ENCODE results near the gene SLC38A8. TPM values are rescaled to one million over a fixed set of nuclear protein-coding genes. Genes with fewer than 3 reads are reported as not detected.

SLC38A8 gene
- total RNA-seq, 1 experiment from 2014 or later, result 0.35 TPM

DNA sequence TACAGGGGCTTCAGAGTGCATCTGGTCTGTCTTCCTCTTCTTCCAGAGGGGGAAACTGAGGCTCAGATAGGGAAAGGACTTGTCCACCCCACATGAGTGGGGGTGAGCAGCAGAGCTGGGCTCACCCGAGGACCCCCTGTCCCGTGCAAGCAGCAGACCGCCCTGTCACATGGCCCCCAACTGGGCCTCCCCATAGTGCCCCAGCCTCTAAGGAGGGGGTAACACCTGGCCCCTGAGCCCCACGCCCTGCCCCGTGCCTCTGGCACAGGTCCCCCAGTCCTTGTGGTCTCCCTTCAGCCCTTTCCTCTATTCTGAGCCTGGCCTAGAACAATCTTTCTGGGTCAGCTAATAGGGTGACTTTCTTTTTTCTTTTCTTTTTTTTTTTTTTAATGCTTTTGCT is 81.0 kb downstream of the SLC38A8 start:
- H3K14ac ChIP-seq (ENCODE audit: insufficient read depth, low read length), result no peak overlapping the region
- H3K9me3 Mint-ChIP-seq, result no peaks in the 10 kb centered on the region

More for the DNA sequence above, 81.0 kb downstream of the SLC38A8 start:
- TF ChIP-seq, protein P1, sequence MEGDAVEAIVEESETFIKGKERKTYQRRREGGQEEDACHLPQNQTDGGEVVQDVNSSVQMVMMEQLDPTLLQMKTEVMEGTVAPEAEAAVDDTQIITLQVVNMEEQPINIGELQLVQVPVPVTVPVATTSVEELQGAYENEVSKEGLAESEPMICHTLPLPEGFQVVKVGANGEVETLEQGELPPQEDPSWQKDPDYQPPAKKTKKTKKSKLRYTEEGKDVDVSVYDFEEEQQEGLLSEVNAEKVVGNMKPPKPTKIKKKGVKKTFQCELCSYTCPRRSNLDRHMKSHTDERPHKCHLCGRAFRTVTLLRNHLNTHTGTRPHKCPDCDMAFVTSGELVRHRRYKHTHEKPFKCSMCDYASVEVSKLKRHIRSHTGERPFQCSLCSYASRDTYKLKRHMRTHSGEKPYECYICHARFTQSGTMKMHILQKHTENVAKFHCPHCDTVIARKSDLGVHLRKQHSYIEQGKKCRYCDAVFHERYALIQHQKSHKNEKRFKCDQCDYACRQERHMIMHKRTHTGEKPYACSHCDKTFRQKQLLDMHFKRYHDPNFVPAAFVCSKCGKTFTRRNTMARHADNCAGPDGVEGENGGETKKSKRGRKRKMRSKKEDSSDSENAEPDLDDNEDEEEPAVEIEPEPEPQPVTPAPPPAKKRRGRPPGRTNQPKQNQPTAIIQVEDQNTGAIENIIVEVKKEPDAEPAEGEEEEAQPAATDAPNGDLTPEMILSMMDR (conservative IDR thresholded peaks at IDR 0.05), result no peak
- no peak overlapping the region for H2BK120ac ChIP-seq (ENCODE audit: low read depth, low read length, poor library complexity, severe bottlenecking)
- no peak overlapping the region for H2BK15ac ChIP-seq (ENCODE audit: low read depth, low read length)
- no peak overlapping the region for H4K5ac ChIP-seq (ENCODE audit: insufficient read length, low read depth, low read length)
- Mint-ChIP-seq H3K27me3 (ENCODE audit: low read depth) (no peaks in the 10 kb centered on the region), H3K4me3 (no peak overlapping the region), H3K36me3 (ENCODE audit: insufficient read depth in 1 of 3, low read depth in 3 of 3) (peaks cover 0 to 2% (median 0%) of the 10 kb centered on the region in 3 experiments; a peak in 1 of 7 replicates), H3K4me1 (peaks cover 3 to 4% of the 10 kb centered on the region in 2 experiments; a peak in 2 of 4 replicates), H3K27ac (no peak overlapping the region)
- no peak overlapping the region for H4K91ac ChIP-seq (ENCODE audit: insufficient read length, low read depth, low read length)
- no peak overlapping the region for H2AK5ac ChIP-seq (ENCODE audit: insufficient read length, low read length)
- DNase-seq, result no peak
- no peak overlapping the region for H3K18ac ChIP-seq (ENCODE audit: insufficient read length, low read depth, low read length)
- no peak overlapping the region for H3K23ac ChIP-seq (ENCODE audit: insufficient read length, low read depth, low read length)
- no peak overlapping the region for H2BK12ac ChIP-seq (ENCODE audit: insufficient read length, low read depth, low read length)
- no peaks in the 10 kb centered on the region for H4K20me1 ChIP-seq (ENCODE audit: control insufficient read depth, insufficient read depth, insufficient read length)
- no peak overlapping the region for H3K9ac ChIP-seq (ENCODE audit: extremely low read depth, insufficient read length, low read length)
- H4K8ac ChIP-seq (replicated peaks; ENCODE audit: insufficient read length, low read depth, low read length), result no peak overlapping the region
- no peak overlapping the region for H3K27ac ChIP-seq (ENCODE audit: insufficient read length, low read depth, low read length)
- no peaks in the 10 kb centered on the region for H3K23me2 ChIP-seq (ENCODE audit: insufficient read length, low read depth, low read length, poor library complexity, severe bottlenecking)
- no peak overlapping the region for H2BK5ac ChIP-seq (ENCODE audit: insufficient read length, low read length)
- H3K79me1 ChIP-seq (ENCODE audit: insufficient read depth, low read depth, low read length, poor library complexity, severe bottlenecking), result no peaks in the 10 kb centered on the region
- no peak overlapping the region for H3K4ac ChIP-seq (ENCODE audit: low read depth, low read length)
- no peaks in the 10 kb centered on the region for H3K27me3 ChIP-seq (ENCODE audit: insufficient read depth, low read length)
- H2BK20ac ChIP-seq (ENCODE audit: low read depth, low read length, poor library complexity, severe bottlenecking), result no peak overlapping the region
- H3T11ph ChIP-seq (ENCODE audit: low read length), result no peak overlapping the region
- no peaks in the 10 kb centered on the region for H3K4me1 ChIP-seq (ENCODE audit: insufficient read depth, low read length)
- no peaks in the 10 kb centered on the region for H3K79me2 ChIP-seq (ENCODE audit: insufficient read depth, low read length)
- H3K9me3 ChIP-seq (ENCODE audit: control insufficient read depth, low read depth, low read length), result no peaks in the 10 kb centered on the region
- H3K56ac ChIP-seq (ENCODE audit: insufficient read length, low read depth, low read length), result no peak overlapping the region
- H2AFZ ChIP-seq (ENCODE audit: low read length), result no peak overlapping the region
- no peak overlapping the region for H3K4me2 ChIP-seq (ENCODE audit: insufficient read depth, insufficient read length, low read length)
- WGBS (ENCODE audit: extremely low coverage, insufficient read length, low lambda C conversion rate), result no CpG with 5 or more reads among the region's 5 CpGs
